ENCODE results near the gene ADK.
A peak's percentile ranks its signal among the peaks of the same experiment; 100 is the strongest.
"Not testable (repeated sequence)": the region's sequence is repeated elsewhere in the genome, so short reads cannot be mapped to it uniquely, and the experiment has no call there.

Gene ADK

GRCh38 chr10:74176380-74177139 is 25.5 kb downstream of the ADK start:
- TF ChIP-seq, protein P1, sequence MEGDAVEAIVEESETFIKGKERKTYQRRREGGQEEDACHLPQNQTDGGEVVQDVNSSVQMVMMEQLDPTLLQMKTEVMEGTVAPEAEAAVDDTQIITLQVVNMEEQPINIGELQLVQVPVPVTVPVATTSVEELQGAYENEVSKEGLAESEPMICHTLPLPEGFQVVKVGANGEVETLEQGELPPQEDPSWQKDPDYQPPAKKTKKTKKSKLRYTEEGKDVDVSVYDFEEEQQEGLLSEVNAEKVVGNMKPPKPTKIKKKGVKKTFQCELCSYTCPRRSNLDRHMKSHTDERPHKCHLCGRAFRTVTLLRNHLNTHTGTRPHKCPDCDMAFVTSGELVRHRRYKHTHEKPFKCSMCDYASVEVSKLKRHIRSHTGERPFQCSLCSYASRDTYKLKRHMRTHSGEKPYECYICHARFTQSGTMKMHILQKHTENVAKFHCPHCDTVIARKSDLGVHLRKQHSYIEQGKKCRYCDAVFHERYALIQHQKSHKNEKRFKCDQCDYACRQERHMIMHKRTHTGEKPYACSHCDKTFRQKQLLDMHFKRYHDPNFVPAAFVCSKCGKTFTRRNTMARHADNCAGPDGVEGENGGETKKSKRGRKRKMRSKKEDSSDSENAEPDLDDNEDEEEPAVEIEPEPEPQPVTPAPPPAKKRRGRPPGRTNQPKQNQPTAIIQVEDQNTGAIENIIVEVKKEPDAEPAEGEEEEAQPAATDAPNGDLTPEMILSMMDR (IDR thresholded peaks at IDR 0.05; ENCODE audit: low read depth, low read length, missing control alignments): no peak
- in situ Hi-C loops (cut with HindIII; ENCODE audit: low sequenced_read_pairs): no loop called here

DNA sequence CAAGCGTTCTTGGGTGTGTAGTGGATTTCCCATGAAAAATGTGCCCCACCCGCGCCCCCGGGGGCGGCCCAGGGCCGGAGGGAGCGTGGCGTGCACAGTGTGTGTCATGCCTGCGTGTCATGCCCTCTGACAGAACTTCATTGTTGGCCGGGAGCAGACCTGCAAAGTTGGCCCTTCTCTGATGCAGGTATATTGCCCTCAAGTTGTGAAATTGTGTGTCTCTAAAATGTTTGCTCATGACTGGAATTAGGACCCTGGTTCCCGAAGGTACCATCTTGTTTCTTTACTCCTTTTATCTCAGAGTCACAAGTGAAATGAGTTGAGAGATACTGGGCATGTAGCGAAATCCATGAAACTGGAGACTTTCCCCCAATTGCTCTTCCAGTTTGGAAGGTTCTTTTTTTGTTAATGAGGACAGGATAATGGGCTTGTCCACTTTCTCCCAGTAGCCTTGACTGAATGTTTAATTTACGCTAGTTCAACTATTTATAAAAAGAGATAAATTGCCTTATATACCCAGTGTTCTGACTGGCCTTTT is 26.2 kb downstream of the ADK start:
- in situ Hi-C loops (cut with HindIII; ENCODE audit: low sequenced_read_pairs): no loop called here
- TF ChIP-seq, protein P1 (IDR thresholded peaks at IDR 0.05; ENCODE audit: low read depth, low read length, missing control alignments): no peak
- H3K4me3 ChIP-seq (ENCODE audit: low read depth, low read length): peak overlapping the region; percentile 59
- DNase-seq (ENCODE audit: low read depth): no peak

More at GRCh38 chr10:74176380-74177139, 25.5 kb downstream of the ADK start:
- peak; percentile 75 for DNase-seq (ENCODE audit: low read depth)
- peak overlapping the region; percentile 59 for H3K4me3 ChIP-seq (ENCODE audit: low read depth, low read length)

DNA sequence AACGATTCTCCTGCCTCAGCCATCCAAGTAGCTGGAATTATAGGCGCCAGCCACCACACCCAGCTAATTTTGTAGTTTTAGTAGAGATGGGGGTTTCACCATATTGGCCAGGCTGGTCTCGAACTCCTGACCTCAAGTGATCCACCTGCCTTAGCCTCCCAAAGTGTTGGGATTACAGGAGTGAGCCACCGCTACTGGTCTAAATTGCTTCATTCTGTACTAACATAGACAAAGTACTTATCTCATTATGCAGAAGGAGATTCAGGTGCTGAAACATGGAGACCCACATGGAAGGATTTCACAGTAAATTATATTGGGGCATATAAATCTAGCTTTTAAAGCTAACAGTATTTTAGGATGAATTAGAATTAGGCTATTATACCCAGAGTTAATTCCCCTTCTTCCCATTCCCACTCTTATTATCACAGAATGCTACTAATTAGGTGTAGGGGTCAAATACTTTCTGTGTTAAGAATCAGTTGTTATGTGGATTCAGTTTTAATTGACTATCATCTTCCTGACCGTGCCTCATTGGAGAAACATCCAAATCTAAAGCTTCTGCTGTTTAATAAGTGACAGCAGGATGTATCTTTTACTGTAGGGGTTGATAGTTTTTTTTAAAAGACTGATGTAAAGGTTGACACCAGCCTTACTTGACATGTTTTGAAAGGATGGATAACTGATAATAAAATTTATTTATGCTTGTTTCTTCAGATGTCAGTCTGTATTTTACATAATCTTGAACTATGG is 27.2 kb downstream of the ADK start:
- H3K4me3 ChIP-seq (ENCODE audit: low read depth, low read length): no peak overlapping the region

DNA sequence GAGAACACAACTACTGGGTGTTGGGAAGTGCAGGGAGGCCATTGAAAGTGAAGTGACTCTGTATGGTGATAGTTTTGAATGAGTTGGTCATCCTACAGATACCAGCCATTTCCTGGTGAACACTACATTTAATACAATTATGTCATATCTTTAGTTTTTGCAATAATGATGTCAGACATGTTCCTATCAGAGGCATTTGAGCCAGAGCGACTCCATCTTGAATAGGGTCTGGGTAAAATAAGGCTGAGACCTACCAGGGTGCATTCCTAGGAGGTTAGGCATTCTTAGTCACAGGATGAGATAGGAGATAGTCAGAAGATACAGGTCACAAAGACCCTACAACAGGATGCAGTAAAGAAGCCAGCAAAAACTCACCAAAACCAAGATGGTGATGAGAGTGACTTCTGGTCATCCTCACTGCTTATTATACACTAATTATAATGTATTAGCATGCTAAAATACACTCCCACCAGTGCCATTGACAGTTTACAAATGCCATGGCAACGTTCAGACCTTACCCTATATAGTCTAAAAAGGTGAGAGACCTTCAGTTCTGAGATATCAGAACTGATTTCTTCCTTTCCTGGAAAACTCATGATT is 28.2 kb downstream of the ADK start:
- no peak overlapping the region for H3K4me3 ChIP-seq (ENCODE audit: low read depth, low read length)
- TF ChIP-seq, protein P1 (IDR thresholded peaks at IDR 0.05; ENCODE audit: low read depth, low read length, missing control alignments): no peak
- no peak for DNase-seq (ENCODE audit: low read depth)
- in situ Hi-C loops (cut with HindIII; ENCODE audit: low sequenced_read_pairs): no loop called here

More for the DNA sequence above, 27.2 kb downstream of the ADK start:
- no peak for DNase-seq (ENCODE audit: low read depth)
- TF ChIP-seq, protein P1 (IDR thresholded peaks at IDR 0.05; ENCODE audit: low read depth, low read length, missing control alignments): no peak
- in situ Hi-C loops (cut with HindIII; ENCODE audit: low sequenced_read_pairs): no loop called here

- no peak overlapping the region for H3K4me3 ChIP-seq (ENCODE audit: low read depth, low read length)
- no peak for DNase-seq (ENCODE audit: low read depth)
- TF ChIP-seq, protein P1 (IDR thresholded peaks at IDR 0.05; ENCODE audit: low read depth, low read length, missing control alignments): no peak
- in situ Hi-C loops (cut with HindIII; ENCODE audit: low sequenced_read_pairs): no loop called here
Observed at GRCh38 chr10:74186678-74187077, 35.7 kb downstream of the ADK start.

DNA sequence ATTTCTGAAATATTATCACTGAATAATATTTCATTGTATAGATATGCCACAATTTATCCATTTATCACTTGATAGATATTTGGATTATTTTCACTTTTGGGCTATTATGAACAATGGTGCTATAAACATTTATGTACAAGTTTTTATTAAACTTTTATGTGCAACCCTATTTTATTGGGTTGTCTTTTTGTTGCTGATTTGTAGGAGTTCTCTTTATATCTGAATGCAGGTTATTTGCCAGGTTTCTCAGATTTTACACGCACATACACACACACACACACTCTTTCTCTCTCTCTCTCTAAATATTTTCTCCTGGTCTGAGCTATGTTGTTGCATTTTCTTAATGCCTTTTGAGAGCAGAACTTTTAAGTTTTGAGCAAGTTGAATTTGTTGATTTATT is 36.2 kb downstream of the ADK start:
- H3K4me3 ChIP-seq (ENCODE audit: low read depth, low read length): no peak overlapping the region
- in situ Hi-C loops (cut with HindIII; ENCODE audit: low sequenced_read_pairs): no loop called here
- TF ChIP-seq, protein P1 (IDR thresholded peaks at IDR 0.05; ENCODE audit: low read depth, low read length, missing control alignments): no peak
- DNase-seq (ENCODE audit: low read depth): no peak

DNA sequence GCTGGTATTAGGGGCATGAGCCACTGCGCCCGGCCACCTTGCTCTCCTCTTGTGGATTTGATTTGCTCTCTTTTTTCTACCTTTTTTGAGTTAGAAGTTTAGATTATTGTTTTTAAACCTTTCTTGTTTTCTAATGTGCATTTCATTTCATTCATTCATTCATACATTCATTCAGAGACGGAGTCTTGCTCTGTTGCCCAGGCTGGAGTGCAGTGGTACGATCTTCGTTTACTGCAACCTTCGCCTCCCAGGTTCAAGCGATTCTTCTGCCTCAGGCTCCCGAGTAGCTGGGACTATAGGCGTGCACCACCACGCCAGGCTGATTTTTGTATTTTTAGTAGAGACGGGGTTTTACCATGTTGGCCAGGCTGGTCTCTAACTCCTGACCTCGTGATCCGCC is 37.6 kb downstream of the ADK start:
- H3K4me3 ChIP-seq (ENCODE audit: low read depth, low read length); in situ Hi-C loops (cut with HindIII; ENCODE audit: low sequenced_read_pairs); DNase-seq (ENCODE audit: low read depth): not testable (repeated sequence)
